IMR-90 (cell line): Measurements from ENCODE around the gene CPN1. TPM values are rescaled to one million over a fixed set of nuclear protein-coding genes. Genes with fewer than 3 reads are reported as not detected.

Source experiments
- ATAC-seq: fragments of 200-7000 bp; cut with Tn5 transposase; 2 replicates; pipeline ENCODE4 v1.9.1; 2020; ENCODE audit warnings: low read depth, mild to moderate bottlenecking, moderate library complexity
- BruUV-seq: library from RNA; stranded (reverse); fragments of 400-500 nt; replicated peaks from 2 replicates; lab custom pipeline; 2021; lab: Mats Ljungman, UMichigan
- CTCF ChIA-PET: fragments of 300-600 bp; formaldehyde crosslinking; extraction: SDS; loops from one replicate; lab custom pipeline; 2021; ENCODE audit warnings: antibody characterized with exemption; lab: Yijun Ruan, JAX
- POLR2A ChIA-PET: fragments of 300-600 bp; sonication (Branson Sonifier 250); formaldehyde crosslinking; loops from one replicate; lab custom pipeline; 2022; ENCODE audit warnings: antibody characterized with exemption; ENCODE audit not compliant: unreplicated experiment; lab: Charles Lee
- DNase-seq: peaks from one replicate; pipeline ENCODE4 v3.0.0; 2013
- H2AFZ ChIP-seq: replicated peaks from 2 replicates; pipeline ENCODE3; 2013; ENCODE audit warnings: low read length, mild to moderate bottlenecking; ENCODE audit not compliant: poor library complexity
- H2AK5ac ChIP-seq: 2 replicates; pipeline ENCODE4 v1.6.1; 2013; ENCODE audit warnings: low read depth, low read length, inconsistent platforms
- H2AK9ac ChIP-seq: replicated peaks from 2 replicates; pipeline ENCODE3; 2013; ENCODE audit warnings: mild to moderate bottlenecking, low read depth, low read length, moderate library complexity; ENCODE audit not compliant: poor library complexity
- H2BK120ac ChIP-seq: 2 replicates; pipeline ENCODE4 v1.6.1; 2013; ENCODE audit warnings: low read depth, low read length, inconsistent platforms
- H2BK15ac ChIP-seq: 3 replicates; pipeline ENCODE4 v1.6.1; 2013; ENCODE audit warnings: low read depth, low read length, inconsistent platforms
- H2BK20ac ChIP-seq: 2 replicates; pipeline ENCODE4 v1.6.1; 2013; ENCODE audit warnings: low read depth, mild to moderate bottlenecking, inconsistent platforms, low read length, moderate library complexity
- H2BK5ac ChIP-seq: 2 replicates; pipeline ENCODE4 v1.6.1; 2013; ENCODE audit warnings: mild to moderate bottlenecking, low read depth, low read length, inconsistent platforms; ENCODE audit not compliant: poor library complexity, severe bottlenecking
- H3K14ac ChIP-seq: replicated peaks from 2 replicates; pipeline ENCODE4 v1.6.1; 2013; ENCODE audit warnings: low read depth, low read length, inconsistent platforms
- H3K18ac ChIP-seq: 2 replicates; pipeline ENCODE4 v1.6.1; 2013; ENCODE audit warnings: low read depth, low read length, control low read depth
- H3K23ac ChIP-seq: 2 replicates; pipeline ENCODE4 v1.6.1; 2013; ENCODE audit warnings: low read depth, low read length, inconsistent platforms
- H3K27ac ChIP-seq: 2 replicates; pipeline ENCODE4 v1.5.1; 2013; ENCODE audit warnings: mild to moderate bottlenecking, control low read depth, low read length; ENCODE audit not compliant: insufficient read depth
- H3K27me3 ChIP-seq: 2 replicates; pipeline ENCODE4 v1.6.1; 2013; ENCODE audit warnings: low read length; ENCODE audit not compliant: control insufficient read depth, insufficient read depth
- H3K36me3 ChIP-seq: 2 replicates; pipeline ENCODE4 v1.6.1; 2013; ENCODE audit warnings: low read length, mixed read lengths; ENCODE audit not compliant: control insufficient read depth, insufficient read depth
- H3K4ac ChIP-seq: 2 replicates; pipeline ENCODE4 v1.6.1; 2013; ENCODE audit warnings: low read depth, low read length, inconsistent platforms
- H3K4me1 ChIP-seq: 2 replicates; pipeline ENCODE4 v1.6.1; 2013; ENCODE audit warnings: low read length, mixed read lengths; ENCODE audit not compliant: control insufficient read depth, insufficient read depth
- H3K4me2 ChIP-seq: 2 replicates; pipeline ENCODE4 v1.6.1; 2013; ENCODE audit warnings: low read depth, mild to moderate bottlenecking, control low read depth, low read length, moderate library complexity
- H3K4me3 ChIP-seq: 2 replicates; pipeline ENCODE4 v1.5.1; 2013; ENCODE audit warnings: low read depth, mild to moderate bottlenecking, control low read depth, low read length, moderate library complexity; ENCODE audit not compliant: insufficient read depth
- H3K56ac ChIP-seq: 2 replicates; pipeline ENCODE4 v1.6.1; 2013; ENCODE audit warnings: low read length, inconsistent platforms; ENCODE audit not compliant: insufficient read depth; ENCODE audit errors: extremely low read depth
- H3K79me1 ChIP-seq, 2 experiments: 2 replicates each; pipeline ENCODE4 v1.6.1; 2013; ENCODE audit warnings: low read length in 2 of 2, inconsistent platforms in 1 of 2, low read depth in 1 of 2
- H3K9ac ChIP-seq: 2 replicates; pipeline ENCODE4 v1.6.1; 2013; ENCODE audit warnings: low read depth, low read length, control low read depth
- H3K9me1 ChIP-seq: 2 replicates; pipeline ENCODE4 v1.6.1; 2013; ENCODE audit warnings: low read length, inconsistent platforms; ENCODE audit not compliant: insufficient read depth
- H3K9me3 ChIP-seq: 2 replicates; pipeline ENCODE4 v1.6.1; 2013; ENCODE audit warnings: low read length; ENCODE audit not compliant: control insufficient read depth, insufficient read depth
- H4K20me1 ChIP-seq: 2 replicates; pipeline ENCODE4 v1.6.1; 2013; ENCODE audit warnings: low read length, inconsistent platforms; ENCODE audit not compliant: insufficient read depth
- H4K5ac ChIP-seq: 2 replicates; pipeline ENCODE4 v1.6.1; 2013; ENCODE audit warnings: mild to moderate bottlenecking, low read depth, low read length, control low read depth
- H4K8ac ChIP-seq, 2 experiments: 2 replicates each; pipeline ENCODE4 v1.6.1; 2013; ENCODE audit warnings: low read depth in 2 of 2, low read length in 2 of 2, control low read depth in 1 of 2, inconsistent platforms in 1 of 2
- H4K91ac ChIP-seq: 2 replicates; pipeline ENCODE4 v1.6.1; 2013; ENCODE audit warnings: low read depth, low read length, inconsistent platforms; ENCODE audit not compliant: insufficient read depth
- BHLHE40 ChIP-seq: fragments of 150-350 bp; IDR thresholded peaks from 2 replicates; pipeline ENCODE4 v1.6.1; 2016; ENCODE audit warnings: mild to moderate bottlenecking, low read depth, low read length
- CEBPB ChIP-seq: IDR thresholded peaks from 2 replicates; pipeline ENCODE4 v1.6.1; 2012; ENCODE audit warnings: low read depth, low read length, improper control_type of control experiment
- CHD1 ChIP-seq: IDR thresholded peaks from 2 replicates; pipeline ENCODE4 v1.6.1; 2012; ENCODE audit warnings: low read depth, low read length, improper control_type of control experiment
- FOS ChIP-seq: fragments of 150-350 bp; IDR thresholded peaks from 2 replicates; pipeline ENCODE4 v1.6.1; 2016; ENCODE audit warnings: low read depth, low read length
- MAFK ChIP-seq: IDR thresholded peaks from 2 replicates; pipeline ENCODE4 v1.6.1; 2012; ENCODE audit warnings: low read depth, low read length, improper control_type of control experiment
- MAZ ChIP-seq: IDR thresholded peaks from 2 replicates; pipeline ENCODE4 v1.6.1; 2012; ENCODE audit warnings: low read depth, mild to moderate bottlenecking, low read length, improper control_type of control experiment, moderate library complexity, borderline replicate concordance
- MXI1 ChIP-seq: IDR thresholded peaks from 2 replicates; pipeline ENCODE4 v1.6.1; 2012; ENCODE audit warnings: low read depth, mild to moderate bottlenecking, low read length, moderate library complexity, borderline replicate concordance
- NFE2L2 ChIP-seq: fragments of 150-350 bp; IDR thresholded peaks from 2 replicates; pipeline ENCODE4 v1.6.1; 2016; ENCODE audit warnings: low read depth, mild to moderate bottlenecking, low read length
- POLR2A ChIP-seq: IDR thresholded peaks from 2 replicates; pipeline ENCODE4 v1.6.1; 2012; ENCODE audit warnings: mild to moderate bottlenecking, low read depth, low read length
- RAD21 ChIP-seq: IDR thresholded peaks from 2 replicates; pipeline ENCODE4 v1.6.1; 2012; ENCODE audit warnings: low read length, improper control_type of control experiment
- RCOR1 ChIP-seq: IDR thresholded peaks from 2 replicates; pipeline ENCODE4 v1.6.1; 2012; ENCODE audit warnings: mild to moderate bottlenecking, low read length, improper control_type of control experiment; ENCODE audit not compliant: insufficient replicate concordance
- RFX5 ChIP-seq: IDR thresholded peaks from 2 replicates; pipeline ENCODE4 v1.8.0; 2012; ENCODE audit warnings: low read depth, mild to moderate bottlenecking, low read length, moderate library complexity
- SMC3 ChIP-seq: fragments of 150-350 bp; IDR thresholded peaks from 2 replicates; pipeline ENCODE4 v1.6.1; 2016; ENCODE audit warnings: low read depth, mild to moderate bottlenecking, antibody characterized with exemption, low read length, moderate library complexity
- WGBS, 2 experiments: methylation state at CpG; one replicate each; pipeline versions ENCODE4 v1.1.5 to v1.1.7; 2013; ENCODE audit warnings: missing lambda C conversion rate in 2 of 2; ENCODE audit not compliant: insufficient read length in 1 of 2; ENCODE audit errors: extremely low coverage in 2 of 2; 5-methylcytosine and 5-hydroxymethylcytosine counted together
- dilution Hi-C: fragments of 300-500 bp; cut with HindIII; formaldehyde crosslinking; loops from one replicate; pipeline ENCODE4 v1.14.3; 2018; ENCODE audit warnings: low sequenced_read_pairs; ENCODE audit not compliant: unreplicated experiment
- in situ Hi-C: fragments of 300-500 bp; cut with MboI; formaldehyde crosslinking; loops from 3 replicates; pipeline ENCODE4 v1.14.3; 2019; ENCODE audit warnings: low sequenced_read_pairs, inconsistent platforms, mixed read lengths
- intact Hi-C: fragments of 100-400 bp; cut with micrococcal nuclease; formaldehyde crosslinking; loops from 2 replicates; pipeline ENCODE4 v1.10.0; 2022
- polyA plus RNA-seq, 3 experiments: library from polyadenylated mRNA; depleted of rRNA; stranded (reverse); fragments of >200 nt; gene quantifications; 2 replicates each; pipeline ENCODE4 v1.2.3, GENCODE V29; 2012; ENCODE audit warnings: low replicate concordance in 1 of 3
- total RNA-seq: library from RNA; depleted of rRNA; stranded (reverse); fragments of >200 nt; gene quantifications from 2 replicates; pipeline ENCODE4 v1.2.3, GENCODE V29; 2012
- TF ChIP-seq, protein P1 (sequence below): fragments of 150-350 bp; IDR thresholded peaks from 2 replicates; pipeline ENCODE4 v1.6.1; 2017; ENCODE audit warnings: mild to moderate bottlenecking, antibody characterized with exemption, low read length, low read depth
- TF ChIP-seq, protein P2 (sequence below): fragments of 150-350 bp; IDR thresholded peaks from 2 replicates; pipeline ENCODE4 v1.6.1; 2016; ENCODE audit warnings: low read depth, mild to moderate bottlenecking, low read length, moderate library complexity, borderline replicate concordance
- TF ChIP-seq, protein P3 (sequence below): conservative IDR thresholded peaks from 2 replicates; pipeline ENCODE4 v1.5.1; 2012; ENCODE audit warnings: mild to moderate bottlenecking, low read depth, low read length, improper control_type of control experiment

The CPN1 gene
- total and polyA plus RNA-seq, 2 of the 4 experiments (the other 2 are of a cell fraction), result not detected

DNA sequence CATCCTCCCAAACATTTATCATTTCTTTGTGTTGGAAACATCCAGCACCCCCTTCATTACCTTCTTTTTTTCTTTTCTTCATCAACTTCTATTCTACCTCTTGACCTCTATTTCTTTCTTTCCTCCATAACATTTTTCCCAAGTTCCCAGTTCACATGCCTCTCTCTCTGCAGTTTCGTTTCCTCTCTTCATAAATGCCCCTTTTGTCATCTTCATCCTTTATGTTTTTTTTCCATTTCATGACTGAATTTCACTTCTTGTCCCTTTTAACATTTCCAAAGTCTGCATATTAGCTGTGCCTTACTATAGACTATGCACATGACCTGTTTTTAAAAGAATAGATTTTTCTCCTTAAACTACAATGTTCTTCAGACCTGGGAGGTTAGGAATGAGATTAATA is 23.7 kb downstream of the CPN1 start:
- WGBS, 2 experiments, result 0% methylated on average over 1 of the region's 1 CpG; no CpG with 5 or more reads in 1 of the 2 experiments
- no TSS peak for BruUV-seq
- Histone ChIP-seq H3K9me3 (no peaks in the 10 kb centered on the region), H2BK20ac (no peak overlapping the region), H2AK5ac (no peak overlapping the region), H4K20me1 (no peaks in the 10 kb centered on the region), H3K14ac (no peak overlapping the region), H3K36me3 (no peaks in the 10 kb centered on the region), H3K18ac (no peak overlapping the region), H3K27ac (no peak overlapping the region), H3K56ac (no peak overlapping the region), H2AK9ac (no peak overlapping the region), H2BK120ac (no peak overlapping the region), H2BK15ac (no peak overlapping the region), H2BK5ac (no peak overlapping the region), H3K4ac (no peak overlapping the region), H2AFZ (no peak overlapping the region), H4K8ac (no peak overlapping the region), H4K91ac (no peak overlapping the region), H3K4me3 (no peak overlapping the region), H3K9ac (no peak overlapping the region), H3K79me1 (no peaks in the 10 kb centered on the region), H4K5ac (no peak overlapping the region), H3K23ac (no peak overlapping the region), H3K4me1 (no peaks in the 10 kb centered on the region), H3K9me1 (no peaks in the 10 kb centered on the region), H3K27me3 (peaks cover 14% of the 10 kb centered on the region), H3K4me2 (no peak overlapping the region)
- intact Hi-C loops (no loop called here), in situ Hi-C loops (no loop called here), dilution Hi-C loops (no loop called here)
- POLR2A ChIA-PET, result no interaction called here
- DNase-seq, result no peak
- CTCF ChIA-PET, result interaction anchor here (1.7 kb wide), 1 partner anchor 12 kb away, joined by 12 read pairs; no protein-coding TSS in a partner anchor
- ATAC-seq, result no peak
- TF ChIP-seq MAFK (no peak), MXI1 (no peak), FOS (no peak), SMC3 (no peak), CHD1 (no peak), RFX5 (no peak), NFE2L2 (no peak), POLR2A (no peak), RCOR1 (no peak), BHLHE40 (no peak), MAZ (no peak), RAD21 (no peak), CEBPB (no peak)
- TF ChIP-seq, protein P1, sequence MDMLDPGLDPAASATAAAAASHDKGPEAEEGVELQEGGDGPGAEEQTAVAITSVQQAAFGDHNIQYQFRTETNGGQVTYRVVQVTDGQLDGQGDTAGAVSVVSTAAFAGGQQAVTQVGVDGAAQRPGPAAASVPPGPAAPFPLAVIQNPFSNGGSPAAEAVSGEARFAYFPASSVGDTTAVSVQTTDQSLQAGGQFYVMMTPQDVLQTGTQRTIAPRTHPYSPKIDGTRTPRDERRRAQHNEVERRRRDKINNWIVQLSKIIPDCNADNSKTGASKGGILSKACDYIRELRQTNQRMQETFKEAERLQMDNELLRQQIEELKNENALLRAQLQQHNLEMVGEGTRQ, result no peak
- TF ChIP-seq, protein P2, sequence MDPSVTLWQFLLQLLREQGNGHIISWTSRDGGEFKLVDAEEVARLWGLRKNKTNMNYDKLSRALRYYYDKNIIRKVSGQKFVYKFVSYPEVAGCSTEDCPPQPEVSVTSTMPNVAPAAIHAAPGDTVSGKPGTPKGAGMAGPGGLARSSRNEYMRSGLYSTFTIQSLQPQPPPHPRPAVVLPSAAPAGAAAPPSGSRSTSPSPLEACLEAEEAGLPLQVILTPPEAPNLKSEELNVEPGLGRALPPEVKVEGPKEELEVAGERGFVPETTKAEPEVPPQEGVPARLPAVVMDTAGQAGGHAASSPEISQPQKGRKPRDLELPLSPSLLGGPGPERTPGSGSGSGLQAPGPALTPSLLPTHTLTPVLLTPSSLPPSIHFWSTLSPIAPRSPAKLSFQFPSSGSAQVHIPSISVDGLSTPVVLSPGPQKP, result no peak
- TF ChIP-seq, protein P3, sequence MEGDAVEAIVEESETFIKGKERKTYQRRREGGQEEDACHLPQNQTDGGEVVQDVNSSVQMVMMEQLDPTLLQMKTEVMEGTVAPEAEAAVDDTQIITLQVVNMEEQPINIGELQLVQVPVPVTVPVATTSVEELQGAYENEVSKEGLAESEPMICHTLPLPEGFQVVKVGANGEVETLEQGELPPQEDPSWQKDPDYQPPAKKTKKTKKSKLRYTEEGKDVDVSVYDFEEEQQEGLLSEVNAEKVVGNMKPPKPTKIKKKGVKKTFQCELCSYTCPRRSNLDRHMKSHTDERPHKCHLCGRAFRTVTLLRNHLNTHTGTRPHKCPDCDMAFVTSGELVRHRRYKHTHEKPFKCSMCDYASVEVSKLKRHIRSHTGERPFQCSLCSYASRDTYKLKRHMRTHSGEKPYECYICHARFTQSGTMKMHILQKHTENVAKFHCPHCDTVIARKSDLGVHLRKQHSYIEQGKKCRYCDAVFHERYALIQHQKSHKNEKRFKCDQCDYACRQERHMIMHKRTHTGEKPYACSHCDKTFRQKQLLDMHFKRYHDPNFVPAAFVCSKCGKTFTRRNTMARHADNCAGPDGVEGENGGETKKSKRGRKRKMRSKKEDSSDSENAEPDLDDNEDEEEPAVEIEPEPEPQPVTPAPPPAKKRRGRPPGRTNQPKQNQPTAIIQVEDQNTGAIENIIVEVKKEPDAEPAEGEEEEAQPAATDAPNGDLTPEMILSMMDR, result no peak
